Liver (tissue), 3 donors: ENCODE data around the gene PDE9A.

Experiments
- CTCF ChIP-seq: fragments of 150-350 bp; IDR thresholded peaks from 2 replicates; pipeline ENCODE4 v1.5.1; 2017; ENCODE audit warnings: improper control_type of control experiment, low read depth, low read length; ENCODE audit not compliant: missing input control
- HNF4G ChIP-seq: IDR thresholded peaks from 2 replicates; pipeline ENCODE4 v1.6.1; 2016; ENCODE audit warnings: antibody characterized with exemption
- donor health status: healthy.
- donor health status: healthy.

- TF ChIP-seq HNF4G (no peak), CTCF (no peak)
These were observed 35.9 kb upstream of the PDE9A start for GRCh38 chr21:42617486-42617885.
